Measurements from ENCODE around the gene CEP112.

CEP112 gene

DNA sequence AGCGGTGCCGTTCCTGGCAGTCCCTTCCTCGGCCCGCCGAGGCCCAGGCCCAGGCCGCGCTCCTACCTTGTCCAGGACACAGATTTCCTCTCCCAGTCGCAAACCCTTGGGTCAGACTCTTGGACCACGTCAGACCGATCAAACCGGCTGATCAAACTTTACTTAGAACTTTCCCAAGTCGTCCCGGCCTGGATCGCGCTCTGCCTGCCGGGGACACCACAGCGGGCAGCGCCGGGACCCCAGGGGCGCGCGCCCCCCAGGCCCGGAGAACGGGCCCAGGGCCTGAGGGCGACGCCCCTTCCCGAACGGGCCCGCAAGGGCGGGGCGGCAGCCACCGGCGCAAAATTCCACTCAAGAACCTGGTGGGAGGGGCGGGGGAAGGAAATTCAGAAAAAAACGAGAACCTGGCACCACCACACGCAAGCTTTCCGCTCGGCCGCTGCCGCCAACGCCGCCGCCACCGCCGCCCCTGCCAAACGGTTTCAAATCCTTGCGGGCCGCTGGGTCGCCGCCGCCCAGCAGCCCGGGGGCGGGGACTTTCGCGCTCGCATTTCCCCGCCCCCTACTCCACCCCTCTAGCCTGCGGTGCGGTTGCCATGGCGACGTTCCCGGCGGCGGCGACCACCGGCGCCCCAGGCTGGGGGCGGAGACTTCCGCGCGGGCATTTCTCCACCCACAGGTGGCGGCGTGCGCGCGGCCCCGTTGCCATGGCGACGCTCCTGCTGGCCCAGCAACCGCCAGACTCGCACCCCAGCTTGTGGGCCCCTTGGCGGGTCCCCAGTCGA, at the start of gene CEP112:
TSS of gene CEP112 (minus strand) at position 541 of the 785 bp plus-strand sequence.
- peak; percentile 77 for DNase-seq (ENCODE audit: low read depth)

DNA sequence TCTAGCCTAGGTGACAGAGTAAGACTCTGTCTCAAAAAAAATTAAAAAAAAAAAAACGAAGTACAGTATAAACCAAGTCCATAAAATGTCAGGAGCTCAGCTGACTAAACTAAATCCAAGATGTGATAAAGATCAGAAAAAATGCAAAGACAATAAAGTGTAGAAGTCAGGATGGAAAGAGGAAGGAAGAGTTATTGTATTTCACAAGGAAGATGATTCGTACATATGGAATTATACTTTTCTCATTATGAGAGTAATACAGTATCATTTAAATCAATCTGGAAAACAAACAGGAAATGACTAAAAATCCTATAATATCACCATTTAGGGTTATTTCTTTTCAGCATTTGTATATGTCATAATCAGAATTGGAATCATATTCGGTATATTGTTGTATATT, 48.7 kb upstream of the CEP112 start:
- no peak for DNase-seq (ENCODE audit: low read depth)

DNA sequence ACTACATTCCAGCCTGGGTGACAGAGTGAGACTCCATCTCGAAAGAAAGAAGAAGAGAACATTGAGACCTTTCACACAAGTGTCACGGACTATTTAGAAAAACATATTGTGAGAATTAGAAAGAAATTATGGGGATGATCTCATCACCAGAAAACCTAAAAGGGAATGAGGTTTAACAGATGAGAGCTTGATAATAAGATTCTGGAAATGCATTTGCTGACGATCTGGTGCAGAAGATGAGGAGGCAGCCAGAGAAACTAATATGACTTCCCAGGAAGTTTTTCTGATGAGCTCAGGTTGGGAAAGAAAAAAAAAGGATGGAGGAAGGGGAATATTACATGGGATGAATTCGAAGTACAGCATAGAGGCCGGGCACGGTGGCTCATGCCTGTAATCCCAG, 48.1 kb upstream of the CEP112 start:
- DNase-seq (ENCODE audit: low read depth) = no peak

DNA sequence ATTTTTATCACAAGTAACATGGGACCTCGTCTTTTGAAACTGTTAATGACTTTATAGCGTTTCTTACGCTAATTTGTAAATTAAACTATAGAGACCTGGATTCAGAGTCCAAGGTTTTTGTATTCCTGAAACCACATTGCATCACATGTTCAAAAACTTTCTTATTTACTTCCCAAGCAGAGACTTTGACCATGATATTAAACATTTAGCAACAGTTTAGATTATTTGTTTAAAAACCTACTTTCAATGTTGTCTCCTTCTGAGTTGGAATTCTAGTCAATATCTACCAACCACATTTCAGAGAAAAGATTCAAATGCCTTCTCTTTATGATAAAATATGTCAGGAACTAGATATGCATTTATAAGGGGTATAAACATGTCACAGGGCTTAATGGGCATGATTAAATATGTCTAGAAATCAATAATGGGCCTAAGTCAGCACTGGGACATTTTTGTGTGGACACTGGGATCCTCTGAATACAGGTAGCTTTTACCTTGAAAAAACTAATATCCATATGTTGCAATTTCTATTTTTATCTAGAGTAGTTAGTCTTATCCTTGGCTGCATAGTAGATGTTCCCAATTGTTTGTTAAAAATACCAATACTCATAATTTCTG, 43.6 kb upstream of the CEP112 start:
- no peak for DNase-seq (ENCODE audit: low read depth)

DNA sequence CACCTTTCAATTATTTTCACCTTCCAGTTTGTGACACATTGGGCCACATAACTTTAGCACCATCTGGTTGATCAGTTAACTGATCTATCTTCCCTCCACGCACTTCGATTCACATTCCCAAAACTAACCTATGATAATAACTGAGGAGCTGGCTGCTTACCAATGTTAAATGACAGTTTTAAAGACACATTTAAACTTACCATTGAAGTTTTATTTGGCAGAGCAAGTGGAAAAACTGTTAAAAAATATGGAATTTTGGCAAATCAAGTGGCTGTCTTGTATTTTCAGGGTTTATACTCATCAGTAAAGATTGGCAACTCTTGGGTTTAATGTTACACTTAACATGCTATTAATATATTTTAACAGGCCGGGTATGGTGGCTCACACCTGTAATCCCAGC, 42.7 kb upstream of the CEP112 start:
- no peak for DNase-seq (ENCODE audit: low read depth)

DNA sequence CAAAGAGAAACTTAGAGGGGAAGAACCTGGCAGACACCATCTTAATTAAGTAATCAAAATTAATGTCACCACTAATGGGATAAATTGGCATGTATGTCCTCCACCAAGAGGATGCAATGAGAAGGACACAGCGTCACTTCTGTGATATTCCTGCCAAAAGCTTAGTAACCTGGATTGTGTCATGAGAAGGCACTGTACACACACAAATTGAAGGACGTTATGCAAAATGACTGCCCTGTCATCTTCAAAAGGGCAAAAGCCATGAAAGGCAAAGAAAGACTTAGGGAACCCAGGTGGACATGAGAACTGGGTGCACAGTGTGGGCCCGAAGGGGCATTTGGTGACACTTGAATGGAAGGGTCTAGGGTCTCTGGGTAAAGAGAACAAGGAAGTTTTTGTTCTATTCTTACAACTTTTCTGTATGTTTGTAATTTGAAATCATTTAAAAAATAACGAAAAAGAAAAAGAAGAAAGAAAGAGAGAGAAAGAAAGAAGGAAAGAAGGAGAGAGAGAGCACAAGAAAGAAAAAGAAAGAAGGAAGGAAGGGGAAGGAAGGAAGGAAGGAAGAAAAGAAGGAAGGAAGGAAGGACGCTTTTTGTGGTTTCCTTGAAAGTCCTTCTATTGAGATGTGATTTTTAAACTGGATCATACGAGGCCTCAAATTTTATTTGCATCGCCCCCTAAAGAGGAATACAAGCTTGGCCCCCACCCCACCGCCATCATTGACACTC, 41.3 kb upstream of the CEP112 start:
- DNase-seq (ENCODE audit: low read depth) = no peak

DNA sequence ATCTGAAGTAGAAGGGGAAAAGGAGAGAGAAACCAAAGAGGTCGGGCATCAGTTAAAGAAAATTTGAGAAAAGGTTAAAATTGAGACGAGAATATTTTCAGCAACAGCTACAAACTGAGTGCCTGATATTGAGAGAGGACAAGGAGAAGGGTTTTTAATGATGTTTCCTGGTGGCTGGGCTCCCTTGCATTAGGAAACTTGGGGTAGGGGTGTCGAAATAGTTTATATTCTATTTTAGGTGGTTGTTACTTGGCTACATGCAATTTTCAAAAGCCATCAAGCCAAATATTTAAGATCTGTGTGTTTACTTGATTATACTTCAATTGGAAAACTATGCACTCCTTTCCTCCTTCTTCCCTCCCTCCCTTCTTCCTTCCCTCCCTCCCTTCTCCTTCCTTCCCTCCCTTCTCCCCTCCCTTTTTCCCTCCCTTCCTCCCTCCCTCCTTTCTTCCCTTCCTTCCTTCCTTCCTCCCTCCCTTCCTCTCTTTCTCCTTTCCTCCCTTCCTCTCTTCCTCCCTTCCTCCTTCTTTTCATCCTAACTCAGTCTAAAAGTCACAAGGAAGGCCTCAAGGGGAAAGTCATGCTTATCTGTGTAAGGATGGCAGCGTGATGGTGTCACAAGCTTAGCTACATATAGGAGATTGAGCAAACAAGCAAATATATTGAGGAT, 39.1 kb upstream of the CEP112 start:
- DNase-seq (ENCODE audit: low read depth) = no peak

DNA sequence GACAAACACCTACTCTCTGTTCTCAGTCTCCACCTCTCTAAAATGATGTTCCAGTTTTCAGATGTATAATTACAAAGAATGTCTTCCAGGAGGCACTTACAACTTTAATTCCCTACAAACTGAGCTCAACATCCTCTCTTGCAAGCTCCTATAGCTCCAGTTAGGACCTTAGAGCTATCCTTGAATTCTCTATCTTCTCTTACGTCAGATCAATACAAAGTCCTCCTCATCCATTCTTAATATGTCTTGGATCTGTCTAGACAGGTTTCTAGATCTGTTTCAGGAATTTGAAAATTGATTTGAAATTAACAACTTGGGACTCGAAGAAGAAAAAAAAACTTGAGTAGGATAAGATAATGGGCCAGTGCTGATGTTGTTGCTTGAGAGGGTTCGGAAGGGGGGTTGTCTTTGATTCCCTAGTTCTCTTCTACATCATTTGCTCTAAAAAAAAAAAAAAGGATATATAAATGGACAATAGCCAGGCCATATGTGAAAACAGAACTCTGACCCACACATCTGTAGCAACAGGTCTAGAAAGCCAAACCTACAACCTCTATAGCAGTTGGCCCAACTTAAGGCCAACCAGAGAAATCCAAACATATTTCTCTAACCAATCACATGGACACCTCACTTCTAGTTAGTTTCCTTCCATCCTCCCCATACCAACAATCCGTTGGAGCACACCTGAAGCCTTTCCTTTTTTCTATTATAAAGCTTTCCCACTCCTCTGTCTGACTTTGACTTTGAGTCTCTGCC, 38.0 kb upstream of the CEP112 start:
- no peak for DNase-seq (ENCODE audit: low read depth)

DNA sequence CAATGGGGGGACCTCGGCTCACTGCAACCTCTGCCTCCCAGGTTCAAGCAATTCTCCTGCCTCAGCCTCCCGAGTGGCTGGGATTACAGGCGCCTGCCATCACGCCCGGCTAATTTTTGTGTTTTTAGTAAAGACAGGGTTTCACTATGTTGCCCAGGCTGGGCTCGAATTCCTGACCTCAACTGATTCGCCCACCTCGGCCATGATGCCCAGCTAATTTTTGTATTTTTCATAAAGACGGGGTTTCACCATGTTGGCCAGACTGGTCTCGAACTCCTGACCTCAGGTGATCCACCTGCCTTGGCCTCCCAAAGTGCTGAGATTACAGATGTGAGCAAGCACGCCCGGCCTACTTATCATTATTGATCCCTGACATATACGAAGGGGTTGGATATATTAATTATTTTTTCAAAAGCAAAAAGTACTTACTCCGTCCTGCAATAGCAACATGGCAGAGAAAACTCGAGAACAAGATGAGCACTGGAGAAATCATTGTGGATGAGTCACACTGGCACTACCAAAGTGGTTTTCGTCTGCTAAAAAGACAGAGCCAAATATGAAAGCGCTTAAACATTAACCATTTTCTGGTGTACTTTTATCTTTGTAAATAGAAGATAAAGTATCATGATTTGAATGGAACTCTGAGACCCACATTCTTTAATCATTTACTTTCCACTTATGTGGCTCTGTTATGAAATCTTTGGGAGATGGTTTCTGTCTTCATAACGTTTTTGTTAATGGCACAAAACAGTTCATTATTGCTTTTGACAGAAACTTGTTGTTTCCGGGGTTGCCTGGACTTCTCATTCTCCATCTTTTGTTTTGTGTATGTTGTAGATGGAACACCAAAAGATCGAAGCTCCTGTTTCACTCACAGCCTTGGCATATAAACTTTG, 37.2 kb upstream of the CEP112 start, which contains the start of gene APOH:
TSS of gene APOH (minus strand) at position 529 of the 896 bp plus-strand sequence. CDS start at position 493, 36 bp downstream.
- DNase-seq (ENCODE audit: low read depth) = no peak

DNA sequence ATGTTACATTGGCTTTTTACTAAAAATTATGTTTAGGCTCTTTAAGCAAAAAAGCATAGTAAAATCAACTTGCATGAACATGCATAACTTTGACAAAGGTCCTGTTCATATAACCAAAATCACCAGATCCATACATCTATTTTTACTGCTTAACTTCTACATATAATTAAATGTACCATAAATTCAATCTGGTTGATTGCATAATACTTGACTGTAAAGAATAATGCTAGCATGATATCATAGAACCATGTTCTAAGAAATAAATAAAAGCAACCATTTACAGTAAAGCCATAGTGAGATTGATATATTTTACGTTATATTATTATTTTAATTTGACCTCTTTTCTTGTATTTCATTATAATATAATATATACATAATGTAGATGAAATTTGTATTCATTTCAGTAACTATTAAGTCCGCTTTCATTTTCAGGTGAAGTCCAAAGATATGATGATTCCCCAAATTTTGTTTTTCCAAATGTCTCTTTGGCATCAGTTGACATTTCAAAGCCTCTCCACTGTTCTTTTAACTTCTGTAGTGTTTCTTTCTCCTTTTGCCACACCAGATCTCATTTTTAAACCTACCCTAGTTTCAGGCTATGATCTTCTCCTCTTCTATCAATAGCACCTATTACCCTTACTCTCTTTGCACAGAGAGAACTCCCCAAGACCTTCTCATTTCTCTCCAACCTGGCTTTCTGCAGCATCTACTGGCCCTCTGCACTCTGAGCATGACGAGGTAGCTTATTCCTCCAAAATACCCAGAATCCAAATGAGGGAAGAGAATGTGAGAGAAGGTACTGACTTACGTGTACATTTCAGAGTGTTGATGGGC, 35.5 kb upstream of the CEP112 start:
- no peak for DNase-seq (ENCODE audit: low read depth)

DNA sequence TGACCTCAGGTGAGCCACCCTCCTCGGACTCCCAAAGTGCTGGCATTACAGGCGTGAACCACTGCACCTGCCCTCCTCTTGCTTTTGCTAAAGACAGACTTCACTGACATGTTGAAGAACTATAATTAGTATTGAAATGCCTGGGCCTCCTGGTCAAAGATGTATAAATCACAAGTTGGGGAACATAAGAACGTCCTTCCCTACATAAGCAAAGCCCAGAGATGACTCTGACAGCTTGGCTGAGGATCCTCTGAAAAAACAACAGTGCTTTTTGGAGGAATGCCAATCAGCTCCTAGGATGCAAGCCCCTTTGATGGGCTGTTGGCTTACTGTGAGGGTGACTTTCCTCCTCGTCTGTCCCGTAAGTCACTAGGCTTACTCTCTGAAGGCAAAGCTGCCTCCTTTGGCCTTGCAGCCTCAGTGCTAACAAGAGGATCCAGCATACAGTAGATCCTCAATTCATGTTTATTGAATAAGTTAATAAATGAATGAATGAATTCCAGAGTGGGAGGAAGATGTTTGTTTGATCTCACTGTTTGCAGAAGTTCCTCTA, 30.9 kb upstream of the CEP112 start:
- no peak for DNase-seq (ENCODE audit: low read depth)

DNA sequence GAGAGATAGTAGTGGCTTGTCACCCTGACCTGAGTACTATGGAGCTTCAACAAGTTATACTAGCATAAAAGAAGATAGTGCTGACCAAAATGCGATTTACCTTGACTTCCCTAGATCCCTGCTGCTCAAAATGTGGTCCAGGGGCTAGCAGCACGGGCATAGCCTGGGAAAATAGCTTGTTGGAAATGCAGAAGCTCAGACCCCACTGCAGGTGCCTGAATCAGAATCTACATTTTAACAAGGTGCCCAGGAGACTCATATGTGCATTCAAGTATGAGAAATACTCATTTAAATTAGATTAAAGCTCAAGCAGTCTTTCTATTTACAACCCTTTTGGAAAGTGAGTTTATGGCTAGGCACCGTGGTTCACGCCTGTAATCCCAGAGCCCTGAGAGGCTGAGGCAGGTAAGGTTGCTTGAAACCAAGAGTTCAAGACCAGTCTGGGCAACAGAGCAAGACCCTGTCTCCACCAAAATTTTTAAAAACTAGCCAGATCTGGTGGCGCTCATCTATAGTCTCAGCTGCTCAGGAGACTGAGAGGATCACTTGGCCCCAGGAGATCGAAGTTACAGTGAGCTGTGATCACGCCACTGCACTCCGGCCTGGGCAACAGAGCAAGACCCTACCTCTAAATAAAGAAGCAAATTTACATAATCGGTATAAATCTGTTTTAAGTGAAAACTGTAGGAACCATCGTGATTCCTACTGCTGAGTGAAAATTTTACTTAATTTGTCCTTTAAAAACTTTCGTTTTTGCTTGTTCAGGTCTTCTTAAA, 30.0 kb upstream of the CEP112 start:
- no peak for DNase-seq (ENCODE audit: low read depth)

DNA sequence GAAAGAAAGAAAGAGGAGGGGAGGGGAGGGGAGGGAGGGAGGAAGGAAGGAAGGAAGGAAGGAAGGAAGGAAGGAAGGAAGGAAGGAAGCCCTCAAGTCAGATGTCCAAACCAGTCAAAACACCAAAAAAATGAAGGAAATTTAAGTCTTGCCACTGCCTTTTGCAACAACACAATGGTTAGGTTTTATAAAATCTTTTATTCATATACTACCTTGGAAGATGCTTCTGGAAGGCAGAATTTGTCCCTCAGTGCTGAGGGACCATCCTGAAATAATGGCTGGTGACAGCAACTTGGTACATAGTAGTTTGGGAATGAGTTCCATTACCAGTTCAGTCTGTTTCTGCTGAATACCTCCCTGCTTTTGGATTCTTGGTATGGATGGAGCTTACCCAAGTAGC, 29.4 kb upstream of the CEP112 start:
- no peak for DNase-seq (ENCODE audit: low read depth)

DNA sequence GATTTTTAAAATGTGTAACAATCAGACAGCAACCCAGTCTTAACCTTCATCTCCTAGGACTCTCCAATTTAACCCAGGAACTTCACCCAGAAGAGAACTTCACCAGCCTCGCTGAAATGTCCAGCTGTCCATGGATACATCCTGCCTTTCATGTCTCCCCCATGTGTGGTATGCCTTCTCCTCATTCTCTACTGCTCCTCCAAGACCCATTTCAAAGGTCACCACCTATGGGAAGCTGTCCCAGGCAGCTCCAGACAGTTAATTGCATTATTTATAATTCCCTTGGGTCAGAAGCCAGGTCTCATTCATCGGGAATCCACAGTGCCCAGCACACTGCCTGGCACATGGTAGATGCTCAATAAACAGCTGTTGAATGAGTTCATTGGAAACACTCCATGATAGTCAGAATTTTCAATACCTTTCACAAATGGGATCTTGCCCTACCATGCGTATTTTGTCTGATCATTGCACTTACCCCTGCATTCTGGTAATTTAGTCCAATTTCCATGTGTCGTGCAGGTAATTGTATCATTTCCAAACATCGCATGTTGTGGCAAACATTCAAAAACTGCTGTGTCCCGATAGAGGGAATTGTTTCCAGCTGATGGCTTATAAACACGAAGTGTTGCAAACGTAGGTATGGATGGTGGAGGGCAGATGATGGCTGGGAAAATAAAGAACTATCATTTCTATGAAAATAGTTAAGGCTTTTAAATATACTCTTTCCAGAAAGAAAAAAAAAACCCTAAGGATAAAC, 28.3 kb upstream of the CEP112 start:
- DNase-seq (ENCODE audit: low read depth) = no peak

DNA sequence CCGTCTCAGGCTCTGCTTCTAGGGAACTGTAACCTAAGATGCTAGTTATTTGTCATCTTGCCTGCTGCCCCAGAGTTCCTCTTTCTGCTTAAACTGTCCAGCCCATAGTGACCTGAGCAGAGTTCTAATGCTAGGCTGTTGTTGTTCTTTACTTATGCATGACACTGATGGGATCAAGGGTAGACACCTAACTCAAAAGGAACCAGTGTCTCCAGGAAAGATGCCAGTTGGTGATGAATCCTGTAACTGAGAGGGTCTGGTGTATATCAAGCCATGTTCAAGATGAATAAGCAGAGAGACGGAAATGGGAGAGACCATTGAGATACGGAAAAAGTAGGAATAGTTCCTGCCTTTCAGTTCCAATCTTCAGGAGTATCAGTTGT, 23.6 kb upstream of the CEP112 start:
- no peak for DNase-seq (ENCODE audit: low read depth)

DNA sequence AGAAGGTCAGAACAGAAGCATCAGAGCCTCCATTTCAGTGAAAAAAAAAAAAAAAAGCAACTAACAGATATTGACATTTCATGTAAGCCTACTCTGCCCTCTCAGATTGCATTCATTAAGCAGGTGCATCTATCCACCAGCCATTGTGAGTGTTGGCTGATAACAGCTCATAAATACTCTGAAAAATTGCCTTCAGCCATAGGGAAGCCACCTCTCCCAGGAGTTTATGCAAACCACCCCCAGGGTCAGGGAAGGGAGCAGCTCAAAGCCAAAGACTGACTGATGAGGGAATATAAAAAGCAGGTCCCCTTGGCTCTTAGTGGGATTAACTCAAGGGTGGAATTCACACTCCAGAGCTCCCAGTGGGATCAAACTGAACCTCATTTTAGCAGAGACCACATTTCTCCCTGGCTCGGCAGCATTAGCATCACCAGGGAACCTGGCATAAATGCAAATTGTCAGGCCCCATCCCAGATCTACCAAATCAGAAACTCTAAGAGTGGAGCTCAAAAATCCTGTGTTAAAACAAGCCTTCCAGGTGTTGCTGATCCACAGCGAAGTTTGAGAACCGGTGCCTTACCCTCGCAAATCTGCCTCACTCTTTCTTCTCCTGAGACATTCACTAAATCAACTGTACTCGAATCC, 23.1 kb upstream of the CEP112 start:
- no peak for DNase-seq (ENCODE audit: low read depth)

DNA sequence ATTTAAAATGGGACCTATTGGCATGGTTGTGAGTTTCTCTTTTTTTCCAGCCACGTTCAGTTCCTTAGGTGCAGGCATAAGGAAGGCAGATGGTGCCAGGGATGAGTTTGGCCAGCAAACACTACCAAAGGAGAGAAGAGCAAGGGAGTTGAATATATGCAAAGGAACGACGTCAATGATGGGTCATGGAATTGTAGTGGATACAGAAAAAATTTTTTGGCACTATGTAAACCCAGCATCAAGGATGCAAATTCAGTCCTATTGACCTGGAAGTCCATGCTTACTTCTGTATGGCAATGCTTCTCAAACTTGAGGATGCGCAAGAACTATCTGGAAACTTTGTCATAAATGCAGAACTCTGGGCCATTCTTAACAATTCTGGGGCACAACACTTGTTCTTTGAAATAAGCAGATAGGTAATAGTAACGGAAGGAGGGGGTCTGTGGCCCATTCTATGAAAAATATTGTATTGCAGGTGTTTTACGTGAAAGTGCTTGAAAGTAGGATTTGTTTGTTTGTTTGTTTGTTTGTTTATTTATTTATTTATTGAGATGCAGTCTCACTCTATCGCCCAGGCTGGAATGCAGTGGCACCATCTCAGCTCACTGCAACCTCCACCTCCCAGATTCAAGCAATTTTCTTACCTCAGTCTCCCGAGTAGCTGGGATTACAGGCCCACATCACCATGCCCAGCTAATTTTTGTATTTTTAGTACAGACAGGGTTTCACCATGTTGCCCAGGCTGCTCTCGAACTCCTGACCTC, 19.3 kb upstream of the CEP112 start:
- no peak for DNase-seq (ENCODE audit: low read depth)
